Right lobe of liver (tissue), 6 donors: ENCODE measurements around the gene TARDBP. TPM values are rescaled to one million over a fixed set of nuclear protein-coding genes. Genes with fewer than 3 reads are reported as not detected.
"Not testable (repeated sequence)": the region's sequence is repeated elsewhere in the genome, so short reads cannot be mapped to it uniquely, and the experiment has no call there.

Experiments used
- ATAC-seq, 4 donors: fragments of 200-7000 bp; cut with Tn5 transposase; one replicate each; pipeline ENCODE4 v1.9.1; 2020; ENCODE audit warnings: mild to moderate bottlenecking in 4 of 4, moderate library complexity in 4 of 4
- DNase-seq, 3 donors: peaks; one replicate each; pipeline ENCODE4 v3.0.0-alpha.2; 2020
- H3K27ac ChIP-seq, 3 donors: fragments of 200-600 bp; one replicate each; pipeline ENCODE4 v1.8.0; 2022
- H3K27me3 ChIP-seq, 2 donors: fragments of 200-600 bp; one replicate each; pipeline ENCODE4 v1.8.0; 2022
- H3K36me3 ChIP-seq, 4 donors: fragments of 200-600 bp; sonication (generic) in 1 of 4; one replicate each; pipeline versions ENCODE4 v1.5.1 to v1.8.0; 2017 to 2022; ENCODE audit warnings: control low read depth in 1 of 4
- H3K4me1 ChIP-seq, 4 donors: fragments of 200-600 bp; sonication (generic) in 1 of 4; one replicate each; pipeline versions ENCODE4 v1.5.1 to v1.8.0; 2017 to 2022; ENCODE audit warnings: control low read depth in 1 of 4
- H3K4me3 ChIP-seq, 3 donors: fragments of 200-600 bp; one replicate each; pipeline ENCODE4 v1.8.0; 2022
- H3K9me3 ChIP-seq, 4 donors: fragments of 200-600 bp; sonication (generic) in 1 of 4; one replicate each; pipeline versions ENCODE4 v1.5.1 to v1.8.0; 2017 to 2022; ENCODE audit warnings: control low read depth in 1 of 4
- POLR2A ChIP-seq: fragments of 450-650 bp; IDR thresholded peaks from one replicate; pipeline ENCODE4 v1.6.1; 2017; ENCODE audit warnings: antibody characterized with exemption, mild to moderate bottlenecking
- WGBS: methylation state at CpG from one replicate; pipeline ENCODE4 v1.1.6; 2018; ENCODE audit warnings: low coverage, low lambda C conversion rate; ENCODE audit not compliant: insufficient coverage; ENCODE audit errors: missing lambda C conversion rate; 5-methylcytosine and 5-hydroxymethylcytosine counted together
- intact Hi-C, 2 donors: fragments of 100-400 bp; cut with DNase I; formaldehyde crosslinking; loops; one replicate each; pipeline versions ENCODE4 v1.11.2 to v1.14.1; 2022
- total RNA-seq, 6 experiments: library from RNA; depleted of rRNA in 2 of 6; stranded (reverse); fragments of >200 nt in 2 of 6; fragmentation: NEBNext Ultra II Directional in 3 of 6; extraction: Animal tissue kit (Norgen Biotek cat#: 25700) in 3 of 6; gene quantifications; one replicate each; pipeline versions ENCODE4 v1.1.0 to v1.2.4, GENCODE V29; 2016 to 2023
- TF ChIP-seq, protein P1 (sequence below), 4 donors: fragments of 200-600 bp in 3 of 4; fragments of 450-650 bp in 1 of 4; IDR thresholded peaks; one replicate each; pipeline versions ENCODE4 v1.5.1 to v1.8.0; 2016 to 2022; ENCODE audit warnings: antibody characterized with exemption in 4 of 4, mild to moderate bottlenecking in 2 of 4
- donor health status: DM: no; HTN: yes; CAD: no.
- donor health status: DM: no; HTN: no; CAD: no.
- donor health status: DM: no; HTN: no; CAD: no.
- donor health status: DM: no; HTN: yes; CAD: no.
- donor health status: DM: no; HTN: yes; CAD: no.

TARDBP gene
- total RNA-seq, 6 experiments from 2014 or later: 57.2 to 84.4 (median 73.8) TPM

DNA sequence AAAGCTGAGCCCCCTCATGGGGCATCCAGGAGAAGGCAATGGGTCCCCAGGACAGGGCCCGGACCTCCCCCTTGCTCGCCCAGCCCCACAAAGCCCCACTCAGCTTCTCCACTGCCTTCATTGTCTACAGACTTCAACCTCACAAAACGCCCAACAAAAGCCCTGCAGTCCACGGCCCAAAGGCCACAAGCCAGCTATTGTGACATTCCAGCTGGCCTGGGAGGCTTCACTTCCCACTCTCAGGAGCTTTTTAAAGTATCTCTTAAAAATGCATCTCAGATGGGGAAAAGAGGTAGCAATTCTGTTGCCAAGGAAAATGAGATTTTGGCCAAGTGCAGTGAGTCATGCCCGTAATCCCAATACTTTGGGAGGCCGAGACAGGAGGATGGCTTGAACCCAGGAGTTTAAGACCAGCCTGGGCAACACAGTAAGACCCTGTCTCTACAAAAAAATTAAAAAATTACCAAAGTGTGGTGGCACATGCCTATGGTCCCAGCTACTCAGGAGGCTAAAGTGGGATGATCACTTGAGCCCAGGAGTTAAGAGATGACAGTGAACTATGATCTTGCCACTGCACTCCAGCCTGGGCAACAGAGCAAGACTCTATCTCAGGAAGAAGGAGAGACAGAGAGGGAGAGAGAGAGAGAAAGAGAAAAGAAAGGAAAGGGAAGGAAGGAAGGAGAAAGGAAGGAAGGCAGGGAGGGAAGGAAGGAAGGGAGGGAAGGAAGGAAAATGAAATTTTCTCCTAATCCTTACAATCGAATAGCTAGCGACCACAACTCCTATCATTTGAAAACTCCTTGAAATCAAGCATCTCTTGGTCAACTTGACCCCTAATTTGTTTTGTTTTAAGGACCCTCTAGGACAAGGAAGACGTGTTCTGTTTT lies 31.4 kb upstream of the TARDBP start:
- no peaks in the 10 kb centered on the region for H3K9me3 ChIP-seq
- intact Hi-C loops: no loop called here
- WGBS: 51% methylated on average over 7 of the region's 9 CpGs
- H3K4me1 ChIP-seq: peaks cover 0 to 16% (median 3%) of the 10 kb centered on the region in 4 donors
- ATAC-seq (peak in 3 of 4 donors; percentile 1 to 35 (median 17)), DNase-seq (peak in 2 of 3 donors; percentile 55 to 56)
- TF ChIP-seq, protein P1, sequence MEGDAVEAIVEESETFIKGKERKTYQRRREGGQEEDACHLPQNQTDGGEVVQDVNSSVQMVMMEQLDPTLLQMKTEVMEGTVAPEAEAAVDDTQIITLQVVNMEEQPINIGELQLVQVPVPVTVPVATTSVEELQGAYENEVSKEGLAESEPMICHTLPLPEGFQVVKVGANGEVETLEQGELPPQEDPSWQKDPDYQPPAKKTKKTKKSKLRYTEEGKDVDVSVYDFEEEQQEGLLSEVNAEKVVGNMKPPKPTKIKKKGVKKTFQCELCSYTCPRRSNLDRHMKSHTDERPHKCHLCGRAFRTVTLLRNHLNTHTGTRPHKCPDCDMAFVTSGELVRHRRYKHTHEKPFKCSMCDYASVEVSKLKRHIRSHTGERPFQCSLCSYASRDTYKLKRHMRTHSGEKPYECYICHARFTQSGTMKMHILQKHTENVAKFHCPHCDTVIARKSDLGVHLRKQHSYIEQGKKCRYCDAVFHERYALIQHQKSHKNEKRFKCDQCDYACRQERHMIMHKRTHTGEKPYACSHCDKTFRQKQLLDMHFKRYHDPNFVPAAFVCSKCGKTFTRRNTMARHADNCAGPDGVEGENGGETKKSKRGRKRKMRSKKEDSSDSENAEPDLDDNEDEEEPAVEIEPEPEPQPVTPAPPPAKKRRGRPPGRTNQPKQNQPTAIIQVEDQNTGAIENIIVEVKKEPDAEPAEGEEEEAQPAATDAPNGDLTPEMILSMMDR (IDR thresholded peaks at IDR 0.05): no peak
- TF ChIP-seq POLR2A: no peak
- no peaks in the 10 kb centered on the region for H3K36me3 ChIP-seq
- H3K27ac ChIP-seq: no peak overlapping the region
- H3K27me3 ChIP-seq: no peaks in the 10 kb centered on the region
- no peak overlapping the region for H3K4me3 ChIP-seq

DNA sequence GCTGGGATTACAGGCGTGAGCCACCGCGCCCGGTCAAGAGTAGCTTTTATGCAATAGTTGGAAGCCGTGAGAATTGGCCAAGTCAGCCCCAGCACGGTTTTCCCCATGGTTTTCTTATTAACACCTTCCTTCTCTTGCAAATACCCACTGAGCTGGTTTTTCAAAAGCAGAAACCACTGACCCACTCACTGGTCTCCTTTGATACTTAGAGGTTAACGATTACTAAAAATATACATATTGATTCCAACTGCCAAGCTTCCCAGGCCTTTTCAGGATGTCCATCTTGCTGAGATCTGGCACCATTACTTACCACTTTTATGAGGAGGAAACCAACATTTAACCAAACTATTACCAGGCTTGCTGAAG lies 25.9 kb upstream of the TARDBP start:
- H3K27ac ChIP-seq: no peak overlapping the region
- no peaks in the 10 kb centered on the region for H3K4me1 ChIP-seq
- H3K36me3 ChIP-seq: no peaks in the 10 kb centered on the region
- intact Hi-C loops: no loop called here
- ATAC-seq (no peak), DNase-seq (no peak)
- TF ChIP-seq, protein P1 (IDR thresholded peaks at IDR 0.05): no peak
- no peak for TF ChIP-seq POLR2A
- H3K27me3 ChIP-seq: no peaks in the 10 kb centered on the region
- H3K4me3 ChIP-seq: no peak overlapping the region
- whole genome bisulfite sequencing: 57% methylated on average over 7 of the region's 7 CpGs
- no peaks in the 10 kb centered on the region for H3K9me3 ChIP-seq

DNA sequence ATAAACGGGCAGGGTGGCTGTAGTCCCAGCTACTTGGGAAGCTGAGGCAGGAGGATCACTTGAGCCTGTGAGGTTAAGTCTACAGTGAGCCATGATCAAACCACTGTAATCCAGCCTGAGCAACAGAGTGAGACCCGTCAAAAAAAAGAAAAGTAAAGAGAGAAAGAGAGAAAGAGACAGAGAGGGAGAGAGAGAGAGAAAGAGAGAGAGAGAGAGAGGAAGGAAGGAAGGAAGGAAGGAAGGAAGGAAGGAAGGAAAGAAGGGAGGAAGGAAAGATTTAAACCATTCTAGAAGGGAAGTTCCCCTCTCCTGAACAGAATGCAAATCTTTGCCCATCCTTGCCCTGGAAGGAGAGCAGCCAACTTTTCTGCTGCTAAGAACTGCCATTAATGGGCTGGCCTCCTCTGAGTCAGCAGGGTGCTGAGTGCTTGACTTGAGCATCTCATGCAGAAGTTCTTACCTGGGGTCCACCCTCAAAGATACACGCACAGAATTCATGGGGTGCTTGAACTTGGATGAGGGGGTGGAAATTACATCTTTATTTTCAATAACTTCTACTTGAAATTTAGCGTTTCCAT lies 24.5 kb upstream of the TARDBP start:
- DNase-seq: no peak
- Histone ChIP-seq H3K4me1 (no peaks in the 10 kb centered on the region), H3K4me3 (no peak overlapping the region), H3K27ac (no peak overlapping the region), H3K36me3 (no peaks in the 10 kb centered on the region), H3K9me3 (no peaks in the 10 kb centered on the region), H3K27me3 (no peaks in the 10 kb centered on the region)
- ATAC-seq: no peak
- WGBS: 56% methylated on average over 3 of the region's 4 CpGs
- no peak for TF ChIP-seq POLR2A
- TF ChIP-seq, protein P1 (IDR thresholded peaks at IDR 0.05): no peak
- intact Hi-C loops: no loop called here

DNA sequence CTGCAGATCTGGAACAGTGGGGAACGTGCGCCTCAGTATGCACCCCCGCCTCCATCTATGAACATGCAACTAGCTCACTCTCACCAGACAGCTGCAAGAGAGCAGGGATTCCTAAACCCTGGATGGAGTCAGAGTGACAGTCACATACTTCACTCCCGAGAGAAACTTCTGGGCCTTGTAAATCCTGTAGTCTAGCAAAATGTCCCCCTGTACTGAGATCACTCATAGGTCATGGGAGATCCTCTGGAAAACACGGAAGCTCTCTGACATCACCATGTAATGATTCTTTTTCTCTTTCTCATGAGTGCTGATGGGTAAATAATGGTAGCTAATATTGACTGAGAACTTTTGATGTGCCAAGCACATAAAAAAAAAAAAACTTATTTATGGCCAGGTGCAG lies 23.4 kb upstream of the TARDBP start:
- DNase-seq: no peak
- H3K36me3 ChIP-seq: no peaks in the 10 kb centered on the region
- no peak overlapping the region for H3K27ac ChIP-seq
- H3K4me3 ChIP-seq: no peak overlapping the region
- ATAC-seq: no peak
- H3K9me3 ChIP-seq: no peaks in the 10 kb centered on the region
- no peaks in the 10 kb centered on the region for H3K4me1 ChIP-seq
- WGBS: 87% methylated on average over 1 of the region's 5 CpGs
- no peaks in the 10 kb centered on the region for H3K27me3 ChIP-seq
- TF ChIP-seq, protein P1 (IDR thresholded peaks at IDR 0.05): no peak
- TF ChIP-seq POLR2A: no peak
- intact Hi-C loops: no loop called here

DNA sequence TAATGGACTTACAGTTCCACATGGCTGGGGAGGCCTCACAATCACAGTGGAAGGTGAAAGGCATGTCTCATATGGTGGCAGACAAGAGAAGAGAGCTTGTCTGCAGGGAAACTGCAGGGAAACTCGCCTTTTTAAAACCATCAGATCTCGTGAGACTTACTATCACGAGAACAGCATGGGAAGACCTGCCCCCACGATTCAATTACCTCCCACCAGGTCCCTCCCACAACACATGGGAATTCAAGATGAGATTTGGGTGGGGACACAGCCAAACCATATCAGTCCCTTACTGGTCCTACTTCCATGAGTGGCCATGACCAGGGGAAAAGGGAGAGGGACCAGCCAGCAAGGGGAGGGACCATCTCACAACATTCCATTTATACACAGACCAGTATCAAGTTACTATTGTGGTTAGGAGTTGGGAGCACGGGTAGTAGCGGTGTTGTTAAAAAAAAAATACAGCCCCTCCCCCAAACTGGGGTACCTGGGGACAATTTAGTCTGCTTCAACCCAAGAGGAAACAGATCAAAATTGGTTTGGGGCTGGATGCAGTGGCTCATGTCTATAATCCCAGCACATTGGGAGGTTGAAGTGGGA lies 22.4 kb upstream of the TARDBP start:
- H3K4me1 ChIP-seq, H3K27me3 ChIP-seq, H3K9me3 ChIP-seq, DNase-seq, ATAC-seq, intact Hi-C loops, H3K36me3 ChIP-seq, H3K4me3 ChIP-seq, H3K27ac ChIP-seq: not testable (repeated sequence)
- WGBS: 73% methylated on average over 6 of the region's 6 CpGs
